ENCODE data around the gene TMEM94. TPM values are rescaled to one million over a fixed set of nuclear protein-coding genes. Genes with fewer than 3 reads are reported as not detected.

TMEM94 gene
- total and polyA plus RNA-seq, 5 donors, result 40.3 to 54.6 (median 49.6) TPM

DNA sequence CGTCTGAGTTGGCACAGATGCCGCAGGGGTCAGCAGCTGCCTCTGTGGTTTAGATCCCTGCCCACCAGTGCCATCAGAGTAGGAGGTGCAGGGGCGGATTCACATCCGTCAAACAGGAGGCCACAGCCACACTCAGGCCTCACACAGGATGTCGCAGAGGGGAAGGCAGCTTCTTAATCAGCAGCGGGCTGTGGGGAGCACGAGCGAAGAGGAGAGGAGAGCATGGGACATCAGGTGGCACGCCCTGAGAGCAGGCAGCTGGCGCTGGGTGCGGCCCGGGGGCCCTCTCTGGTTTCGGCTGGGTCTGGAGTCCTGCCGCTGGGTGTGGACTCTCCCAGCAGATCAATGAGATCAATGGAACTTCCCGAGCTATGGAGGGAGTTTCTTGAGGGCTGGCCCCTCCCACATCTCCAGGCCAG, 78.7 kb downstream of the TMEM94 start:
- H3K27ac ChIP-seq (ENCODE audit: low read length), result no peak overlapping the region
- ATAC-seq, result peak in 1 of 2 donors; percentile 22

DNA sequence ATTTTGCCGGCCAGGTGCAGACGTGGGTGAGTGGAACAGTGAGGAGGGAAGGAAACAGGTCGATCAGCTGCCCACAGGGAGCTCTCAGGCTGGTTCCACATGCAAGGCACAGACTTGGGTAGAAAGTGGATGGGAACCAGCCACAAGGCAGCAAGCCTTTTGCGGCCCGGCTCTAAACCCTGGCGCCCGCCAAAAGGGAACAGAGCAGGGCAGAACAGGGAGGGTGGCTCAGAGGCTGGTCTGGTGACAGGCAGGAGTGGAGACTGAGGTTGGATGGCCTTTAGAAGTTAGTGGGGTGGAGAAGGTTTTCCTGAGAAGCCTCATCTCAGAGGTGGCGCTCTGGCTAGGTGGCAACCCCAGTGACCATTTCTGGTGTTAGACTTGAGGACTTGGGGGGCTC, 79.4 kb downstream of the TMEM94 start:
- no peaks in the 10 kb centered on the region for H3K27me3 ChIP-seq (ENCODE audit: control insufficient read depth, insufficient read depth)
- no peaks in the 10 kb centered on the region for H3K4me1 ChIP-seq (ENCODE audit: control insufficient read depth, insufficient read depth, low read length)
- H3K27ac ChIP-seq (ENCODE audit: low read length), result no peak overlapping the region
- no peak overlapping the region for H3K4me3 ChIP-seq (ENCODE audit: low read length)
- intact Hi-C loops (cut with DNase I), result no loop called here
- H3K9me3 ChIP-seq (ENCODE audit: control insufficient read depth, low read length), result no peaks in the 10 kb centered on the region
- DNase-seq (no peak), ATAC-seq (no peak)
- WGBS, result 93% methylated on average over 8 of the region's 8 CpGs

More for the DNA sequence above, 78.7 kb downstream of the TMEM94 start:
- H3K9me3 ChIP-seq (ENCODE audit: control insufficient read depth, low read length), result no peaks in the 10 kb centered on the region
- no peaks in the 10 kb centered on the region for H3K27me3 ChIP-seq (ENCODE audit: control insufficient read depth, insufficient read depth)
- no peak for DNase-seq
- no peak overlapping the region for H3K4me3 ChIP-seq (ENCODE audit: low read length)
- H3K4me1 ChIP-seq (ENCODE audit: control insufficient read depth, insufficient read depth, low read length), result no peaks in the 10 kb centered on the region
- WGBS, result 70% methylated on average over 15 of the region's 15 CpGs
- intact Hi-C loops (cut with DNase I), result no loop called here

DNA sequence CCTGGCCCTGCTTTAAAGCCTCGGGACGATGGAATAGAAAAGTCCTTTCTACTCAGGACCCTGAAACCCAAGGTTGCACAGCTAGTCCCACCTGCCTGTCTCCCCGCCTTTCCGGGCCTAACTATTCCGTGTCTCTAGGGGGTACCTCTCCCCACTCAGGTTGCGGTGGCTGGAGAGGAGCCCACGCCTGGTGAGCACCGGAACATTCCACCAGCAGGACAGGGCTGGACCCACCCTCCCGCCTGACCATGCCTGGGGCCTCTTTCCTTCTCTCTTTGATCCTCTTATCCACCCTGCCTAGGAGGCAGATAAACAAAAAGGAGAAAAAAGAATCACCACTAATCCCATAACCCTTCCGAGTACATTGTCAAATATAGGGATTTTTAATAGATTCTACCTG, 79.9 kb downstream of the TMEM94 start:
- ATAC-seq, result no peak
- Histone ChIP-seq H3K4me1 (ENCODE audit: control insufficient read depth, insufficient read depth, low read length) (no peaks in the 10 kb centered on the region), H3K27me3 (ENCODE audit: control insufficient read depth, insufficient read depth) (no peaks in the 10 kb centered on the region), H3K4me3 (ENCODE audit: low read length) (no peak overlapping the region), H3K9me3 (ENCODE audit: control insufficient read depth, low read length) (no peaks in the 10 kb centered on the region), H3K27ac (ENCODE audit: low read length) (no peak overlapping the region)
- no peak for DNase-seq
- WGBS, result 81% methylated on average over 10 of the region's 10 CpGs
- intact Hi-C loops (cut with DNase I), result no loop called here

DNA sequence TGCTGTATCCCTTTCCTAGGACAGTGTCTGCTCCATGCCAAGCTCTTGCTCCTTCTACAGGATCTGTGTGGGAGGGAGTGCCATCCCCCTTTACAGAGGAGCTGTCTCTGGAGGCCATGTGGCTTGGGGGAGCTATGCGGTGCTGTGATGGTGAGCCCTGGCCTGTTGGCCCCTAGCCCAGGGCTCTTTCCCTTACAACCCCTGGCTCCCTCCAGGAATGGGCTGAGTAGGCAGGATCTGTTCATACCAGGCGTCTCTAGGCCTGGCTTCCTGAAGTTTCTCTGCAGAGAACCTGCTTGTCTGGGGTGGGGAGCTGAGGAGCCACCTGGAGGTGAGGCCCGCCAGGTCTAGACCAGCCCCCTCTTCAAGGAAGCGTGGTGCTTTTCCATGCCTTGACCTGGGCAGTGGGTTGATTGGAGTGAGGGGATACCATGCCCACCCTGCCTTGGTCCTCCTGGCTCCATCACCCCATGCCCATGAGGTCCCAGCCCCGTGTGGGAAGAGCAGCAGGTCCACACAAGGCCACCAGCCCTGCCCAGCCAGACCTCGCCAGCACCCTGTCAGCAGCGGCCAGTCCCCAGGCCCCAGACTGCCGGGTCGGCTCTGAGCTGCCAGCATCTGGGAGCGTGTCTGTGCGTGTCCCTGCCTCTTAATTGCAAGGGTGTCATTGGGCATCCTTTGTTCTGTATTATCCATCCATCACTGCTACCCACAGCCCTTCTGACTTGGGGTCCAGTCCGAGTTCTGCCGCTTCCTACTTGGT, 83.7 kb downstream of the TMEM94 start:
- DNase-seq (peak in 1 of 3 donors; percentile 39), ATAC-seq (no peak)
- 81% methylated on average over 13 of the region's 13 CpGs for WGBS
- no peaks in the 10 kb centered on the region for H3K9me3 ChIP-seq (ENCODE audit: control insufficient read depth, low read length)
- H3K4me1 ChIP-seq (ENCODE audit: control insufficient read depth, insufficient read depth, low read length), result no peaks in the 10 kb centered on the region
- intact Hi-C loops (cut with DNase I), result no loop called here
- no peak overlapping the region for H3K4me3 ChIP-seq (ENCODE audit: low read length)
- no peak overlapping the region for H3K27ac ChIP-seq (ENCODE audit: low read length)
- H3K27me3 ChIP-seq (ENCODE audit: control insufficient read depth, insufficient read depth), result no peaks in the 10 kb centered on the region

DNA sequence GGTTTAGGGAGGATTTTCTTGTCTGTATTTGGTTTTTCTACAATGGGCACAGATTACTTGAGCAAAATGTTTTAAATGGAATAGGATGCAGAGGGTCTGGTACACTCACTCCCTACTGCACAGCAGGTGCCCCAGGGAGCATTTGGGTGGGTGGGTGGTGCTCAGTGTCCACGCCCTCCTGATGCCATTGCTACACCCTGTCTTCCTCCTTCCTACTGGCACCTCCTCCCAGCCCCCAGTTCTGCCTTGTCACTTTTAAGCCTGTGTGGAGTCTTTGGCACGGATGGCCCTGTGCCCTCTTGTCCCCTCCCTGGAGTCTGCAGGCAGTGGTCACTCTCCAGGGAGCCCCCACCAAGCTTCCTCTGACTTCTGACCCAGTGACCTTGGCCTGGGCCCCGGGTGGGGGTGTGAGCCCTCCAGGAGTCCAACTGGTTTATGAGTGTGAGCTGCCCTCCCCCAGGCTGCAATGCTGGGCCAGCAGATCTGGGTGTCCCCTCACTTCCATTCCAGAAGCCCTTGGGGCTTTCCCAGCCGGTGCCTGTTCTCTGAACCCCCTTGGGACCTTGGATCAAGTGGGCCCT, 84.6 kb downstream of the TMEM94 start:
- H3K9me3 ChIP-seq (ENCODE audit: control insufficient read depth, low read length), result no peaks in the 10 kb centered on the region
- intact Hi-C loops (cut with DNase I), result no loop called here
- peak in 1 of 3 donors; percentile 34 for DNase-seq
- no peak for ATAC-seq
- H3K4me1 ChIP-seq (ENCODE audit: control insufficient read depth, insufficient read depth, low read length), result no peaks in the 10 kb centered on the region
- WGBS, result 55% methylated on average over 4 of the region's 4 CpGs
- H3K27ac ChIP-seq (ENCODE audit: low read length), result no peak overlapping the region
- no peaks in the 10 kb centered on the region for H3K27me3 ChIP-seq (ENCODE audit: control insufficient read depth, insufficient read depth)
- no peak overlapping the region for H3K4me3 ChIP-seq (ENCODE audit: low read length)

DNA sequence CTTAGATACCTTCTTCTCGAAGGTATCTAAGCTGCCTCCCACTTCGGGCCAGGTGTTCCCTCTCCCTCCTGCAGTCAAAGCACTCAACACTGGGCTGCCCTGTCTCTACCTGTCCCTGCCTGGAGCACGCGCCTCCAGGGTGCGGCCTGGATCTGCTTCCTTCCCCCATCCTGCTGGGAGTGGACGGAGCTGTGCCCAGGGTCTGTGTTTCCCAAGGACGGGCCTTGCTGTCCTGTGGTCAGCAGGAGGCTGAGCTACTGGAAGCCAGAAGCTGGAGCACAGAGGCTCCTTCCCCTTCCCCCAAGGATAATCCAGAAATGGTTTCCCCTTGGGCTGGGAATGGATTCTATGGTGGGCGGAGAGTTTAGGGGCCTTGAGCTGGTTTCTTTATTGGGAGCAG, 85.8 kb downstream of the TMEM94 start:
- Histone ChIP-seq H3K9me3 (ENCODE audit: control insufficient read depth, low read length) (no peaks in the 10 kb centered on the region), H3K27ac (ENCODE audit: low read length) (no peak overlapping the region), H3K4me1 (ENCODE audit: control insufficient read depth, insufficient read depth, low read length) (no peaks in the 10 kb centered on the region), H3K4me3 (ENCODE audit: low read length) (no peak overlapping the region), H3K27me3 (ENCODE audit: control insufficient read depth, insufficient read depth) (no peaks in the 10 kb centered on the region)
- intact Hi-C loops (cut with DNase I), result no loop called here
- no peak for ATAC-seq
- no peak for DNase-seq
- 88% methylated on average over 8 of the region's 8 CpGs for WGBS

DNA sequence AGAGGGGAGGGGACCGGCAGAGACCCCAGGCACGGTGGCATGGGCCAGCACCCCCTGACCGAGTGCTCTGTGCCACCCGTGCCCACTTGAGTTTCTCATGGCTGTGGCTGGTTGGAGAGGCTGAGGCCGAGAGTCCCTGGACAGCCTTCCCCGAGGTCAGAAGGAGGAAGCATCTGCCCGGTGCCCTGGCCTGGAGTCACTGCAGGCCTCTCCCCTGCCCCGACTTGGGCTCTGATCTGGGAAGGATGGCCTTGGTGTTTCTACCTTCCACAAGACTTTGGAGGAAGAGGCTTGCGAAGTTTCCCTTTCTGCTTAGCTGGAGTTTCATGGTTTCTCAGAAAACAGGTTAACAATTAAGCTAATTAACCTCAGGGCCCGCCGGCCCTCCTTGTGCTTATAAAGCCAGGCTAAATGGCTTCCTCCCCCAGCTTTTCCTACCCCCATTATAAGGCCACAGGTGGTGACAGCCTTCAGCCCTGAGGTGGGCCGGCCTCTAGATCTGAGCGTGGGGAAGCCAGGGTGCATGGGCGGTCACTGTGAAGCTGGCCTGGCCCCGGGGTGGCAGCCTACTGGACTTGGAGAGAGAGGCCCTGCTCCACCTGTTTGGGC, 86.4 kb downstream of the TMEM94 start:
- Histone ChIP-seq H3K27me3 (ENCODE audit: control insufficient read depth, insufficient read depth) (no peaks in the 10 kb centered on the region), H3K9me3 (ENCODE audit: control insufficient read depth, low read length) (no peaks in the 10 kb centered on the region), H3K4me3 (ENCODE audit: low read length) (no peak overlapping the region), H3K27ac (ENCODE audit: low read length) (no peak overlapping the region), H3K4me1 (ENCODE audit: control insufficient read depth, insufficient read depth, low read length) (no peaks in the 10 kb centered on the region)
- DNase-seq (peak in 1 of 3 donors; percentile 8), ATAC-seq (no peak)
- 89% methylated on average over 15 of the region's 15 CpGs for WGBS
- intact Hi-C loops (cut with DNase I), result no loop called here

DNA sequence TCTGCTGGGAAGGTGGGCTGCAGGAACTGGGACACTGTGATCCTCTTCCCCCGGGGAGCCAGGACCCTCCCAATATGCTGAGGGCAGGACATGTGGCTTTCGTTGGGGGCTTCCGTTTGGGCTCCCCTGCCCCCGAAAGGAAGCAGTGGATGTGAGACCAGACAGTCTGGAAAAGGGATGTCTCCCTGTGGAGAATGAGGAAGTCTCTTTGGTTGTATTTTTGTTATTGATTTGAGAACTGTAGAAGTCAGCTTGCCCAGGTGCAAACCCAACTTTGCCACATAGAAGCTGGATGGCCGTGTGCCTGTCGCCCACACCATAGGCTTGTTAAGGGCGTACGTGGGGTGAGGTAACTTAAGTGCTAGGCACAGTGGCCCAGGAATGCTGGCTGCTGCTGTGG, 87.8 kb downstream of the TMEM94 start:
- no peak for DNase-seq
- H3K27ac ChIP-seq (ENCODE audit: low read length), result no peak overlapping the region
- no peaks in the 10 kb centered on the region for H3K27me3 ChIP-seq (ENCODE audit: control insufficient read depth, insufficient read depth)
- no peaks in the 10 kb centered on the region for H3K4me1 ChIP-seq (ENCODE audit: control insufficient read depth, insufficient read depth, low read length)
- H3K4me3 ChIP-seq (ENCODE audit: low read length), result no peak overlapping the region
- intact Hi-C loops (cut with DNase I), result no loop called here
- 75% methylated on average over 8 of the region's 8 CpGs for WGBS
- ATAC-seq, result no peak
- H3K9me3 ChIP-seq (ENCODE audit: control insufficient read depth, low read length), result no peaks in the 10 kb centered on the region

DNA sequence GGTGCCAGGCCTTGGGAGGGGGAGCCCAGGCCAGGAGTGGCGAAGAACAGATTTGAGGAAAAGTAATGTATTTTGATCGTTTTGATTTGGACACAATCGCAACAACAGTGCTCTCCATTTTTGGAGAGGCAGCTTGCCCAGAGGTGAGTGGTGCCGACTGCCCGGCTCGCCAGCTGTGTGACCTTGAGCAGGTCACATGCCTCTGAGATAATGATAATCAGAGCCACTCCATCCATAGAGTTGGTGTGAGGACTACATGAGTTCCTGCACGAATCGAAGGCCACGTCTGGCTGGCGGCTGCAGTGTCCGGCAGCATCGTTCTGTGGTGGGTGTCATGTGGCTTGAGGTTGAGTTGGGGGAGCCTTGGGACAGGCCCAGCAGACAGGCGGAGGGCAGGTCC, 89.7 kb downstream of the TMEM94 start:
- Histone ChIP-seq H3K27ac (ENCODE audit: low read length) (no peak overlapping the region), H3K4me3 (ENCODE audit: low read length) (no peak overlapping the region), H3K4me1 (ENCODE audit: control insufficient read depth, insufficient read depth, low read length) (no peaks in the 10 kb centered on the region), H3K9me3 (ENCODE audit: control insufficient read depth, low read length) (no peaks in the 10 kb centered on the region), H3K27me3 (ENCODE audit: control insufficient read depth, insufficient read depth) (no peaks in the 10 kb centered on the region)
- DNase-seq (no peak), ATAC-seq (no peak)
- WGBS, result 79% methylated on average over 13 of the region's 13 CpGs
- intact Hi-C loops (cut with DNase I), result no loop called here

DNA sequence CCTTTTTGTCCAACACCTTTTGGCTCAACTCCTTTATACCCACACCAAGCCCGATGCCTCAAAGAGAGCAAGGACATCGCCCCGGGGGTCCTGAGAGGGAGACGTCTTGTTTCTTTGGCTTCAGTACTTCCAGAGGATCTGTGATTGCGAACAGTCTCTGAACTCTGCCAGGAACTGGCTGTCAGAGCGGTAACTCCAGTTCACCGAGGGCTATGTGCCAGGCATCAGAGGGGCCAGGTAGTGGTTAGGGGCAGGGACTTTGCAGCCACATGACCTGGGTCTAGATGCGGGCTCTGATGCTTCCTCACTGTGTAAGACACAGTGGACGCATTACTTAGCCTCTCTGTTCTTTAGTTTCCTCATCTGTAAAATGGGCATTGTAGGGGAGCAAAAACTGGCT, 90.7 kb downstream of the TMEM94 start:
- H3K4me3 ChIP-seq (ENCODE audit: low read length), result no peak overlapping the region
- 95% methylated on average over 9 of the region's 9 CpGs for WGBS
- no peak overlapping the region for H3K27ac ChIP-seq (ENCODE audit: low read length)
- no peaks in the 10 kb centered on the region for H3K4me1 ChIP-seq (ENCODE audit: control insufficient read depth, insufficient read depth, low read length)
- no peak for ATAC-seq
- intact Hi-C loops (cut with DNase I), result no loop called here
- no peak for DNase-seq
- no peaks in the 10 kb centered on the region for H3K27me3 ChIP-seq (ENCODE audit: control insufficient read depth, insufficient read depth)
- H3K9me3 ChIP-seq (ENCODE audit: control insufficient read depth, low read length), result no peaks in the 10 kb centered on the region

DNA sequence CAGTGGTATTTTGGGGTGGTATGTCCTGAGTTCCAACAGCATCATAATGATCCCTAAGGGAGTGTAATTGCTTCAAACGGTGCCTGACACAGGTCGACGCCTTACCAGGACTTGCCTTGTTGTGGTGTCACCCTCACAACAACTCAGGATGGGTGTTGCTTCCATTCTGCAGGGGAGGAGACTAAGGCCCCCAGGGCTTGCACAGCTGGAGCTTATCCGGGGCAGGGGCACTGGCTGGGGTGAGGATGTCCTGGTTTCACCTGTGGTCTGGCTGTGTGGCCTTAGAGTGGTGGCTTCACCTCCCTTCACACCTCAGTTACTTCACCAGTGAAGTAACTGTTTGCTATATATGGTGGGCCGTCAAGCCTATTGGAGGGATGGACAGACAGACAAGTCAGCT, 92.4 kb downstream of the TMEM94 start:
- DNase-seq, result no peak
- no peak overlapping the region for H3K27ac ChIP-seq (ENCODE audit: low read length)
- H3K4me1 ChIP-seq (ENCODE audit: control insufficient read depth, insufficient read depth, low read length), result no peaks in the 10 kb centered on the region
- no peak for ATAC-seq
- H3K9me3 ChIP-seq (ENCODE audit: control insufficient read depth, low read length), result no peaks in the 10 kb centered on the region
- WGBS, result 81% methylated on average over 5 of the region's 5 CpGs
- H3K4me3 ChIP-seq (ENCODE audit: low read length), result no peak overlapping the region
- intact Hi-C loops (cut with DNase I), result no loop called here
- H3K27me3 ChIP-seq (ENCODE audit: control insufficient read depth, insufficient read depth), result no peaks in the 10 kb centered on the region

Measured in right cardiac atrium (tissue), 5 donors.